HepG2 (cell line): Measurements from ENCODE around the gene LCP2. TPM values are rescaled to one million over a fixed set of nuclear protein-coding genes. Genes with fewer than 3 reads are reported as not detected.

Source experiments
- ATAC-seq: fragments of 200-7000 bp; cut with Tn5 transposase; 3 replicates; pipeline ENCODE4 v1.9.1; 2020; ENCODE audit warnings: mild to moderate bottlenecking, moderate library complexity
- BruUV-seq: library from RNA; stranded (reverse); fragments of 400-500 nt; replicated peaks from 2 replicates; lab custom pipeline; 2021; lab: Mats Ljungman, UMichigan
- CTCF ChIA-PET: fragments of 300-600 bp; formaldehyde crosslinking; extraction: SDS; loops from one replicate; lab custom pipeline; 2021; ENCODE audit warnings: low total read pairs, inconsistent platforms, low intra/inter-chr PET ratio; lab: Yijun Ruan, JAX
- POLR2A ChIA-PET: fragments of 350-600 bp; sonication (Branson Sonifier 250); formaldehyde crosslinking; loops from one replicate; lab custom pipeline; 2020; ENCODE audit warnings: antibody characterized with exemption, inconsistent platforms; lab: Yijun Ruan, JAX
- DNase-seq: peaks from one replicate; pipeline ENCODE4 v3.0.0-alpha.2; 2015; ENCODE audit warnings: low spot score
- FAIRE-seq: peaks from 3 replicates; lab custom pipeline; 2011; peaks lifted over from hg19 to GRCh38; lab: Jason Lieb, UNC
- H2AFZ ChIP-seq: one replicate; pipeline ENCODE4 v1.6.1; 2011; ENCODE audit warnings: low read length, inconsistent platforms
- H3K27ac ChIP-seq: fragments of 300-600 bp; 3 replicates; pipeline ENCODE4 v1.8.0; 2011; ENCODE audit warnings: mixed run types, mild to moderate bottlenecking, mixed read lengths, low read length, inconsistent platforms; ENCODE audit not compliant: insufficient read depth; ENCODE audit errors: extremely low read length
- H3K27me3 ChIP-seq, 2 experiments: fragments of 200-600 bp in 1 of 2; 2 replicates in 1 of 2; 3 replicates in 1 of 2; pipeline versions ENCODE4 v1.6.0 to v1.8.0; 2011; ENCODE audit warnings: low read length in 2 of 2, mild to moderate bottlenecking in 2 of 2, moderate library complexity in 2 of 2, inconsistent platforms in 1 of 2; ENCODE audit not compliant: insufficient read depth in 2 of 2, control insufficient read depth in 1 of 2
- H3K36me3 ChIP-seq, 2 experiments: fragments of 200-600 bp in 1 of 2; replicated peaks in 1 of 2; 2 replicates in 1 of 2; 3 replicates in 1 of 2; pipeline versions ENCODE4 v1.5.1 to v1.8.0; 2011; ENCODE audit warnings: low read length in 2 of 2, inconsistent platforms in 1 of 2; ENCODE audit not compliant: insufficient read depth in 2 of 2, control insufficient read depth in 1 of 2
- H3K4me1 ChIP-seq: 2 replicates; pipeline ENCODE4 v1.5.1; 2012; ENCODE audit warnings: low read length, inconsistent platforms; ENCODE audit not compliant: insufficient read depth
- H3K4me2 ChIP-seq: 2 replicates; pipeline ENCODE4 v1.6.0; 2011; ENCODE audit warnings: low read depth, low read length, inconsistent platforms
- H3K4me3 ChIP-seq, 3 experiments: fragments of 200-600 bp in 1 of 3; sonication (generic), shearing (Covaris generic) in 1 of 3; replicated peaks in 1 of 3; 2 replicates each; pipeline ENCODE4 v1.5.1; 2011 to 2016; ENCODE audit warnings: low read length in 3 of 3, inconsistent platforms in 2 of 3, low read depth in 2 of 3, mild to moderate bottlenecking in 2 of 3, control low read depth in 1 of 3, mixed read lengths in 1 of 3; ENCODE audit not compliant: insufficient read depth in 1 of 3
- H3K79me2 ChIP-seq: one replicate; pipeline ENCODE4 v1.6.1; 2011; ENCODE audit warnings: low read length, inconsistent platforms; ENCODE audit not compliant: insufficient read depth
- H3K9ac ChIP-seq: 2 replicates; pipeline ENCODE4 v1.6.0; 2011; ENCODE audit warnings: mild to moderate bottlenecking, low read depth, low read length, inconsistent platforms; ENCODE audit not compliant: insufficient read depth
- H3K9me3 ChIP-seq: 2 replicates; pipeline ENCODE4 v1.5.1; 2012; ENCODE audit warnings: mild to moderate bottlenecking, low read length
- H4K20me1 ChIP-seq: 2 replicates; pipeline ENCODE4 v1.6.0; 2011; ENCODE audit warnings: inconsistent platforms, mild to moderate bottlenecking, low read length, moderate library complexity; ENCODE audit not compliant: insufficient read depth
- JARID2 ChIP-seq: sonication (generic); formaldehyde crosslinking; IDR thresholded peaks from 2 replicates; pipeline ENCODE4 v1.8.1; 2023; ENCODE audit warnings: missing genetic modification reagents, inconsistent platforms; ENCODE audit not compliant: insufficient replicate concordance
- MXD4 ChIP-seq: IDR thresholded peaks from 2 replicates; pipeline ENCODE4 v1.6.1; 2016; ENCODE audit warnings: mild to moderate bottlenecking, missing biosample characterization, missing genetic modification reagents
- MYC ChIP-seq: sonication (generic); formaldehyde crosslinking; IDR thresholded peaks from 2 replicates; pipeline ENCODE4 v1.9.0; 2021; ENCODE audit warnings: missing genetic modification reagents, borderline replicate concordance
- NKX3-1 ChIP-seq: sonication (generic); formaldehyde crosslinking; IDR thresholded peaks from 2 replicates; pipeline ENCODE4 v1.5.0; 2020; ENCODE audit warnings: missing genetic modification reagents
- NR2F2 ChIP-seq: IDR thresholded peaks from 2 replicates; pipeline ENCODE4 v1.6.1; 2012; ENCODE audit warnings: low read depth, inconsistent platforms, borderline replicate concordance
- REPIN1 ChIP-seq: sonication (generic); formaldehyde crosslinking; IDR thresholded peaks from 2 replicates; pipeline ENCODE4 v1.8.0; 2022; ENCODE audit warnings: missing genetic modification reagents, low read depth, mild to moderate bottlenecking, borderline replicate concordance
- XBP1 ChIP-seq: sonication (generic); formaldehyde crosslinking; IDR thresholded peaks from 2 replicates; pipeline ENCODE4 v1.5.0; 2020; ENCODE audit warnings: missing genetic modification reagents
- ZBED4 ChIP-seq: sonication (generic); formaldehyde crosslinking; IDR thresholded peaks from 2 replicates; pipeline ENCODE4 v1.4.0; 2020; ENCODE audit warnings: missing genetic modification reagents, borderline replicate concordance
- ZIK1 ChIP-seq: sonication (generic); formaldehyde crosslinking; IDR thresholded peaks from 2 replicates; pipeline ENCODE4 v1.5.0; 2020; ENCODE audit warnings: mild to moderate bottlenecking, low read depth, missing genetic modification reagents, borderline replicate concordance
- WGBS: methylation state at CpG from one replicate; pipeline ENCODE4 v1.1.6; 2017; ENCODE audit warnings: low lambda C conversion rate; 5-methylcytosine and 5-hydroxymethylcytosine counted together
- in situ Hi-C: cut with HindIII; loops from 2 replicates; pipeline ENCODE4 v1.10.0; 2017; ENCODE audit warnings: low pct_unique_long_range_greater_than_20kb; ENCODE audit not compliant: extremely low pct_ligation_motif_present
- intact Hi-C: fragments of 100-400 bp; cut with micrococcal nuclease; formaldehyde crosslinking; loops from one replicate; pipeline ENCODE4 v1.10.0; 2022; ENCODE audit not compliant: unreplicated experiment
- polyA plus RNA-seq, 8 experiments: library from polyadenylated mRNA; depleted of rRNA in 3 of 8; stranded (reverse) in 7 of 8; unstranded in 1 of 8; fragments of >200 nt; fragmentation: Illumina TruSeq in 4 of 8; extraction: Trizol in 4 of 8; gene quantifications; 2 replicates each; pipeline versions ENCODE4 v1.2.1 to v1.2.3, GENCODE V29; 2011 to 2016; ENCODE audit warnings: low read depth in 4 of 8, missing spikeins in 1 of 8, mixed read lengths in 1 of 8; ENCODE audit not compliant: insufficient read depth in 1 of 8
- total RNA-seq, 5 experiments: library from RNA; depleted of rRNA; stranded (reverse); fragments of >200 nt; fragmentation: Illumina TruSeq; extraction: Trizol; gene quantifications; 2 replicates each; pipeline ENCODE4 v1.2.3, GENCODE V29; 2016; ENCODE audit warnings: low read depth in 1 of 5
- TF ChIP-seq, protein P1 (sequence below): sonication (generic); formaldehyde crosslinking; IDR thresholded peaks from 2 replicates; pipeline ENCODE4 v1.9.0; 2021; ENCODE audit warnings: missing genetic modification reagents, borderline replicate concordance

The LCP2 gene
- total and polyA plus RNA-seq, 2 of the 13 experiments (the other 11 are each of a cell fraction or from before 2014, with no cell fraction given), result not detected

DNA sequence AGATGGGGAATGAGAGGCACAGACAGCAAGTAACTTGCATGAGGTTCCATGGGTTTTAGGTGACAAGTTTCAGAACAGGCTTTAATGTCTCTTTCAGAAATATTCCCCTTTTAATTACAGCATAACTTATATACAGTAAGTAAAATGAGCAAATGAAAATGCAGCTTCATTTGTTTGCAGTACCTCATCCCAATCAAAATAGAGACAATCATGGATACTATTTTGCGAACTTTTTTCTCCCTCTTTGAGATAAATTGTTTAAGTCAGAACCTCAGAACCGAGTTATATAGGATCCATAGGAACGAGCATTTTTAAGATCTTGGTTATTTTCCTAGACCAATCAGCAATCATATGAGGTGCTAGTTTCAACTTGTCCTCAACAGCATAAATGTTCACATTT, 3.5 kb downstream of the LCP2 start:
- no peaks in the 10 kb centered on the region for H3K79me2 ChIP-seq
- FAIRE-seq (no peak), DNase-seq (no peak), ATAC-seq (no peak)
- no TSS peak for BruUV-seq
- ChIA-PET CTCF (no interaction called here), POLR2A (no interaction called here)
- H3K9me3 ChIP-seq, result peaks cover 9% of the 10 kb centered on the region
- no peak overlapping the region for H3K4me3 ChIP-seq
- no peak overlapping the region for H2AFZ ChIP-seq
- H3K4me2 ChIP-seq, result no peak overlapping the region
- H3K27ac ChIP-seq, result no peak overlapping the region
- intact Hi-C loops (no loop called here), in situ Hi-C loops (no loop called here)
- no peak overlapping the region for H3K9ac ChIP-seq
- TF ChIP-seq MXD4 (CRISPR knock-in tag), result no peak
- no peak for TF ChIP-seq REPIN1 (CRISPR knock-in tag)
- TF ChIP-seq JARID2 (CRISPR knock-in tag), result no peak
- no peak for TF ChIP-seq NKX3-1 (CRISPR knock-in tag)
- TF ChIP-seq, protein P1, sequence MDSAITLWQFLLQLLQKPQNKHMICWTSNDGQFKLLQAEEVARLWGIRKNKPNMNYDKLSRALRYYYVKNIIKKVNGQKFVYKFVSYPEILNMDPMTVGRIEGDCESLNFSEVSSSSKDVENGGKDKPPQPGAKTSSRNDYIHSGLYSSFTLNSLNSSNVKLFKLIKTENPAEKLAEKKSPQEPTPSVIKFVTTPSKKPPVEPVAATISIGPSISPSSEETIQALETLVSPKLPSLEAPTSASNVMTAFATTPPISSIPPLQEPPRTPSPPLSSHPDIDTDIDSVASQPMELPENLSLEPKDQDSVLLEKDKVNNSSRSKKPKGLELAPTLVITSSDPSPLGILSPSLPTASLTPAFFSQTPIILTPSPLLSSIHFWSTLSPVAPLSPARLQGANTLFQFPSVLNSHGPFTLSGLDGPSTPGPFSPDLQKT (CRISPR knock-in tag), result no peak
- no peak for TF ChIP-seq ZIK1 (CRISPR knock-in tag)
- TF ChIP-seq NR2F2, result no peak
- no peak for TF ChIP-seq XBP1 (CRISPR knock-in tag)
- no peak for TF ChIP-seq ZBED4 (CRISPR knock-in tag)
- TF ChIP-seq MYC (CRISPR knock-in tag), result no peak
- peaks cover 0 to 11% of the 10 kb centered on the region in 2 experiments; a peak in 1 of 5 replicates for H3K27me3 ChIP-seq
- H3K4me1 ChIP-seq, result no peaks in the 10 kb centered on the region
- H3K36me3 ChIP-seq, result no peaks in the 10 kb centered on the region
- no peaks in the 10 kb centered on the region for H4K20me1 ChIP-seq
- 4% methylated on average over 3 of the region's 3 CpGs for WGBS
